CMK (cell line): ENCODE results near the gene BTBD9.

ENCODE experiments used
- DNase-seq: peaks from one replicate; pipeline ENCODE4 v3.0.0-alpha.2; 2010; ENCODE audit warnings: low read depth

Gene BTBD9

DNA sequence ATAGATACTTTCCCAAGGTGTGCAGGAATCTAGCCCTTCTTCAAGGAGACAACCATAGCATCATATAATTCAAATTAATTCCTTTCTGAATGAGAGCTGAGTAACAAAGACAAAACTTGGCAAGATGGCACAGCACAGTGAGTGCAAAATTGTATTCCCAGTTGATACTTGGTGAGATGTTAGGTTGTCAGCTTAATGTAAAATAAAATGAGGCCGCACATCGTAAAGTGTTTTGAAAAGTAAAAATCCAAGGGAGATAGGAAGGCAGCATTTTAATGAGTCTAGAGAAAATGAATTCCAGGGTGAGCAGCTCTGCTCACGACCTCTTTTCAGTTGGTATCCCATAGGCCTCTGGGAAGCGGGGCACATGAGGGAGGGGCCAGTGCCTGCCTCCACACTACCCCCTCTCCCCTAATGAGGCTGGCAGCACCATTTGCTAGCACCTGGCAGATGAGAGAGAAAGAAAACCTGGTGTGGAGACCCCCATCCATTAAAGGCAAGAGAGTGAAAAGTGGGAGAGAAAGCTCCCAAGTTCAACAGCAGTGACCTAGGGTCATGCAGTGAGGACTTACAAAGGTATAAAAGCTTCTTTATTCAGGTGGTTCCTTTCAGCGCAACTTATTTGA is 158.4 kb downstream of the BTBD9 start:
- no peak for DNase-seq

- no peak for DNase-seq
Observed at GRCh38 chr6:38480036-38480435, 159.7 kb downstream of the BTBD9 start.

DNA sequence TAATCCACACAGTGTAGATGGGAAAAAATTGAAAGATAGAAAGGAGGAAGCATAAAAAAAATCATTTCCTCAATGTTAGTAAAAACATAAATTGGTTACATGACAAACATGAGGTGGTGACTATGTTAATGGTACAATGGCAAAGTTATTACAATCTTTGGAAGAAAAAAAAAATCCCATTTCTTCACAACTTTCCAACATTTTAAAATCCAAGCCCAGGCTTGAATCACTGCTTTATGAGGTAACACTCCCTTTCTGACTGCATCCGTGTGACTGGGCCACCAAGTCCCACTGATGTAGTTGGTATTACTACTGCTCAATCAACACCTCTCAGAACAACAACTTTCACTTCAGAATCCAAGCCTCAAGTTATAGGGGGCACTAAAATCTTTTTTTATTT is 160.4 kb downstream of the BTBD9 start:
- DNase-seq = no peak

- no peak for DNase-seq
Observed at GRCh38 chr6:38477680-38478260, 162.0 kb downstream of the BTBD9 start.

DNA sequence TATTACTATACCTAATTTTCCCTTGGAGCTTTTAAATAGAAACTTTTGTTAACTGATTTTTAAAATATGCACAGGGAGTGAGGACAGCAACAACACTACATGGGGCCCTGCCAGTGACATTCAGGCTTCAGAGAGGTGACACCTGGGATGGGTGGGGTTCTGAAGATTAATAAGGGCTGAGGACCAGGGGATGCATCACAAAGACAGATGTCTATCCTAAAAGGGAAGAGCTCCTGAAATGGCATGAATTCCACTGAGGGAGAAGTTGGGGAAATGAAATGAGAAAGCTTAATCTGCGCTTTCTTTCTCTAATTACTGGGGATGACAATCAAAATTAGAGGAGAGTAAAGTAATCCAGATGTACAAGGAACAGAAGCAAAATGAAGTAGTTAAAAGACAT is 162.8 kb downstream of the BTBD9 start:
- no peak for DNase-seq

DNA sequence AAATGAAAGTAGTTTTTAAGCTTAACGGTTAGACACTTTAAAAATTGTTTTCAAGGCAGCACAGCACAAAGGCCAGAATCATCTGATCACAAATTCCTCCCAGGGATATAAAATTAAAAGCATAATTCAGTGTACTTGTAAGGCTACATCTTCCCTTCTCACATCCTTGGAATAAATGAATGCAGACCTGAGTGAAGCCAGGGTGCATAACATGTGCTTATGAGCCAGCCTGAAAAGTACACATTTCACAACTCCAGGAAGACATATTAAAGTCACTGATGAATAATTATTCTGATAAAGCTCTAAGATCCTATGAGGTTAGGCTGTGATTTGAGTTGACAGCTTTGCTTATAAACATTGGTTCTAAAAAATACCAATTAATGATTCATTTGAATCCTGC is 163.6 kb downstream of the BTBD9 start:
- no peak for DNase-seq

GRCh38 chr6:38470548-38470947 is 169.2 kb downstream of the BTBD9 start:
- no peak for DNase-seq

DNA sequence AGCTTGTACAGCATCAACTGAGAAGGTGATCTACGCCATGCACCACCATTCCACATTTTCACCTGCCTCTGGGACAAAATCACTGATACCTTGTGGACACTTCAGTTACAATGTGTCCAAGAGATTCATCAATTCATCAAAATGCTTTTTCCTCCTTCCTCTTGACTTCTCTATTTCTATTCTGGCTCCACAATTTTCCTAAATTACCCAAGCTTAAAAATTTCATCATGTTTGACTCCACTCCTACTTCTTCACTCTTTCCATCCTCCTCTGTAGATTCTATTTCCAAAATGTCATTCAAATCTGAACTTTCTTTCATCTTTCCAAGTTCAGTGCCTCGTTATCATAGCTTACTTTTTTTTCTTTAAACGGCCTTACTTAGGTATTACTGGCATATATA is 172.2 kb downstream of the BTBD9 start:
- DNase-seq = no peak

GRCh38 chr6:38460186-38460585 is 179.5 kb downstream of the BTBD9 start:
- DNase-seq = no peak

- DNase-seq = no peak
Observed at GRCh38 chr6:38459291-38459690, 180.4 kb downstream of the BTBD9 start.

DNA sequence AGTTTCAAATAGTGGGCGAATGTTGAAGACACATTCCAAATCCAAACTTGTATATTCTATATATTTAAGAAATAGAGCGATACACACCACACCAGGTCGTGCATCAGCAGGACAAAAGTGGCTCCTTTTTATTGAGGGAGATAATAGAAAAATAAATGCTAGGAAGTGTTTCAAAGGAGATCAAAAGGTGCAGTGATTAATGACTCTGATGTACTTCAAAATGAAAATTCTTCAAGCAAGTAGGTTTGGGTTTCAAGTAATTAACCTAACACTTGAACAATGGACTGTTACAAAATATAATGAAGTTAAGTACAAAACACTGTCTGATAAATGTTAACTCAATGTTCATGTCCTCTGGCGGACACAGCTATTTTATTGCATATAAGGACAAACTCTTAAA is 185.9 kb downstream of the BTBD9 start:
- no peak for DNase-seq

GRCh38 chr6:38452816-38453660 is 186.7 kb downstream of the BTBD9 start:
- DNase-seq = no peak

GRCh38 chr6:38450717-38451116 is 189.0 kb downstream of the BTBD9 start:
- no peak for DNase-seq

- no peak for DNase-seq
Observed at GRCh38 chr6:38445925-38446324, 193.8 kb downstream of the BTBD9 start.

GRCh38 chr6:38445336-38445735 is 194.4 kb downstream of the BTBD9 start:
- no peak for DNase-seq

- no peak for DNase-seq
Observed at GRCh38 chr6:38443352-38444144, 196.2 kb downstream of the BTBD9 start.

- DNase-seq = no peak
Observed at GRCh38 chr6:38438097-38438496, 201.6 kb downstream of the BTBD9 start.

- no peak for DNase-seq
Observed at GRCh38 chr6:38436726-38437465, 202.8 kb downstream of the BTBD9 start.

GRCh38 chr6:38435330-38435729 is 204.4 kb downstream of the BTBD9 start:
- no peak for DNase-seq

- no peak for DNase-seq
Observed at GRCh38 chr6:38434051-38434450, 205.7 kb downstream of the BTBD9 start.

DNA sequence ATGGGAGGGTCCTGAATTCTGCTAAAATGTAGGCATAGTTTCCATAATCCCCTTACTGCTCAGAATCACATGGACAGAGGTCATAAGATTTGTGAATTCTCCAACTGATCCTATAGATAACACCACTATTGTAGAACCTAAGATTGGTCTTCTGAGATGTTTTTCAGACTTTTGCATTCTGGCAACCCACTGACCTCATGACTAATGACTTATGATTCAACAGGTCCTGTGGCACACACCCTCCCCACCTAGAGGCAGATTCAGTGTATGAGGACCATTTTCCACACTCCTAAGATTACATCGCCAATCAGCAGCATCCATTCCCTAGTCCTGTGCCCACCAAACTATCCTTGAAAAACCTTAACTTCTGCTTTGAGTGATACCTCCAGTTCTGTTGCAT is 207.2 kb downstream of the BTBD9 start:
- no peak for DNase-seq

- no peak for DNase-seq
Observed at GRCh38 chr6:38432079-38432478, 207.7 kb downstream of the BTBD9 start.
